ENCODE results near the gene ZNF439. TPM values are rescaled to one million over a fixed set of nuclear protein-coding genes. Genes with fewer than 3 reads are reported as not detected.
"Not testable (repeated sequence)": the region's sequence is repeated elsewhere in the genome, so short reads cannot be mapped to it uniquely, and the experiment has no call there.

ZNF439 gene
- total RNA-seq, 2 donors from 2014 or later: 0.38 to 1.4 TPM

- no peak overlapping the region for H3K4me3 ChIP-seq (ENCODE audit: low read length)
- H3K36me3 Mint-ChIP-seq (ENCODE audit: low read depth): peaks cover 70% of the 10 kb centered on the region
- peaks cover 8% of the 10 kb centered on the region for H3K9me3 ChIP-seq (ENCODE audit: control insufficient read depth, low read length)
- no peaks in the 10 kb centered on the region for H3K4me1 Mint-ChIP-seq
- no peak for DNase-seq
- H3K36me3 ChIP-seq (ENCODE audit: control insufficient read depth, insufficient read depth, low read length): peaks cover 40% of the 10 kb centered on the region
- peaks cover 28% of the 10 kb centered on the region for H3K9me3 Mint-ChIP-seq
- H3K27me3 Mint-ChIP-seq (ENCODE audit: insufficient read depth): no peaks in the 10 kb centered on the region
- no peak for TF ChIP-seq CTCF (conservative IDR thresholded peaks at IDR 0.05)
- WGBS, 2 experiments (ENCODE audit: insufficient coverage in 1 of 2, insufficient read length in 1 of 2): 84 to 89% methylated on average over 2 to 5 of the region's 5 CpGs
- H3K27ac Mint-ChIP-seq: no peak overlapping the region
- no peak overlapping the region for H3K27ac ChIP-seq (ENCODE audit: low read depth, low read length)
- H3K4me1 ChIP-seq (ENCODE audit: control insufficient read depth, insufficient read depth, low read length): no peaks in the 10 kb centered on the region
- H3K27me3 ChIP-seq (ENCODE audit: control insufficient read depth, insufficient read depth, low read length, poor library complexity, severe bottlenecking): no peaks in the 10 kb centered on the region
- H3K9ac ChIP-seq (ENCODE audit: extremely low read depth, low read length, poor library complexity, severe bottlenecking): no peak overlapping the region
- no peak overlapping the region for H3K4me3 Mint-ChIP-seq
Measured at GRCh38 chr19:11821474-11822109, 26.9 kb upstream of the ZNF439 start.

GRCh38 chr19:11828957-11829876, 19.3 kb upstream of the ZNF439 start:
- peaks cover 90% of the 10 kb centered on the region for H3K36me3 Mint-ChIP-seq (ENCODE audit: low read depth)
- H3K4me3 ChIP-seq (ENCODE audit: low read length); H3K27me3 Mint-ChIP-seq (ENCODE audit: insufficient read depth); H3K27ac ChIP-seq (ENCODE audit: low read depth, low read length); H3K9ac ChIP-seq (ENCODE audit: extremely low read depth, low read length, poor library complexity, severe bottlenecking); DNase-seq; H3K4me1 Mint-ChIP-seq; H3K27ac Mint-ChIP-seq; H3K4me1 ChIP-seq (ENCODE audit: control insufficient read depth, insufficient read depth, low read length); H3K27me3 ChIP-seq (ENCODE audit: control insufficient read depth, insufficient read depth, low read length, poor library complexity, severe bottlenecking); H3K4me3 Mint-ChIP-seq: not testable (repeated sequence)
- Histone ChIP-seq H3K36me3 (ENCODE audit: control insufficient read depth, insufficient read depth, low read length) (peaks cover 69% of the 10 kb centered on the region), H3K9me3 (ENCODE audit: control insufficient read depth, low read length) (peaks cover 80% of the 10 kb centered on the region)
- peaks cover 92% of the 10 kb centered on the region for H3K9me3 Mint-ChIP-seq
- WGBS, 2 experiments (ENCODE audit: insufficient coverage in 1 of 2, insufficient read length in 1 of 2): 94 to 95% methylated on average over 4 to 7 of the region's 7 CpGs

- Histone ChIP-seq H3K27ac (ENCODE audit: low read depth, low read length) (no peak overlapping the region), H3K4me3 (ENCODE audit: low read length) (peak overlapping the region; percentile 66), H3K4me1 (ENCODE audit: control insufficient read depth, insufficient read depth, low read length) (no peaks in the 10 kb centered on the region), H3K9me3 (ENCODE audit: control insufficient read depth, low read length) (peaks cover 88% of the 10 kb centered on the region), H3K27me3 (ENCODE audit: control insufficient read depth, insufficient read depth, low read length, poor library complexity, severe bottlenecking) (no peaks in the 10 kb centered on the region), H3K9ac (ENCODE audit: extremely low read depth, low read length, poor library complexity, severe bottlenecking) (no peak overlapping the region), H3K36me3 (ENCODE audit: control insufficient read depth, insufficient read depth, low read length) (peaks cover 72% of the 10 kb centered on the region)
- Mint-ChIP-seq H3K4me1 (no peaks in the 10 kb centered on the region), H3K4me3 (no peak overlapping the region), H3K9me3 (peaks cover 100% of the 10 kb centered on the region), H3K36me3 (ENCODE audit: low read depth) (peaks cover 78% of the 10 kb centered on the region), H3K27me3 (ENCODE audit: insufficient read depth) (no peaks in the 10 kb centered on the region), H3K27ac (no peak overlapping the region)
- 94 to 95% methylated on average over 4 to 7 of the region's 8 CpGs for whole genome bisulfite sequencing, 2 experiments (ENCODE audit: insufficient coverage in 1 of 2, insufficient read length in 1 of 2)
- TF ChIP-seq CTCF (conservative IDR thresholded peaks at IDR 0.05): no peak
- no peak for DNase-seq
Measured at GRCh38 chr19:11832253-11832912, 16.1 kb upstream of the ZNF439 start.
